Uterus (tissue), 2 donors: ENCODE measurements around the gene CORT.

Source experiments
- CTCF ChIP-seq, 4 experiments: fragments of 200-600 bp in 2 of 4; fragments of 450-650 bp in 2 of 4; sonication (generic) in 2 of 4; IDR thresholded peaks; one replicate each; pipeline ENCODE4 v1.5.1; 2016 to 2019; ENCODE audit warnings: antibody characterized with exemption in 4 of 4, mild to moderate bottlenecking in 2 of 4, moderate library complexity in 1 of 4
- POLR2A ChIP-seq, 2 donors: fragments of 450-650 bp; IDR thresholded peaks; one replicate each; pipeline ENCODE4 v1.6.1; 2016; ENCODE audit warnings: antibody characterized with exemption in 2 of 2, mild to moderate bottlenecking in 1 of 2, moderate library complexity in 1 of 2

- TF ChIP-seq CTCF (IDR thresholded peaks at IDR 0.05) (no peak), POLR2A (IDR thresholded peaks at IDR 0.05) (no peak)
Observed at GRCh38 chr1:10450156-10450814, 454 bp downstream of the CORT start.
